Amniotic stem cell (primary cell): ENCODE results near the gene GYG1.
"Not testable (repeated sequence)": the region's sequence is repeated elsewhere in the genome, so short reads cannot be mapped to it uniquely, and the experiment has no call there.

Experiments
- DNase-seq: peaks from one replicate; lab custom pipeline; 2025; lab: John Stamatoyannopoulos, UW

The GYG1 gene

GRCh38 chr3:148987551-148987950, 3.8 kb upstream of the GYG1 start:
- DNase-seq, result not testable (repeated sequence)

GRCh38 chr3:148990236-148990635, 1.1 kb upstream of the GYG1 start:
- DNase-seq, result no peak

- no peak for DNase-seq
Measured at GRCh38 chr3:148992027-148992634, 791 bp downstream of the GYG1 start.

- no peak for DNase-seq
Measured at GRCh38 chr3:148992635-148993255, 1.4 kb downstream of the GYG1 start.

- no peak for DNase-seq
Measured at GRCh38 chr3:148997623-148998022, 6.3 kb downstream of the GYG1 start.

- DNase-seq, result no peak
Measured at GRCh38 chr3:148998297-148998696, 7.0 kb downstream of the GYG1 start.

- no peak for DNase-seq
Measured at GRCh38 chr3:148998715-148999423, 7.5 kb downstream of the GYG1 start.

GRCh38 chr3:148999806-149000205, 8.5 kb downstream of the GYG1 start:
- no peak for DNase-seq

GRCh38 chr3:149000206-149000745, 8.9 kb downstream of the GYG1 start:
- no peak for DNase-seq

GRCh38 chr3:149001727-149002126, 10.4 kb downstream of the GYG1 start:
- no peak for DNase-seq

- no peak for DNase-seq
Measured at GRCh38 chr3:149003653-149004305, 12.4 kb downstream of the GYG1 start.

- DNase-seq, result no peak
Measured at GRCh38 chr3:149004622-149005021, 13.3 kb downstream of the GYG1 start.

GRCh38 chr3:149005416-149005815, 14.1 kb downstream of the GYG1 start:
- DNase-seq, result no peak

GRCh38 chr3:149007567-149008257, 16.4 kb downstream of the GYG1 start:
- DNase-seq, result no peak

- DNase-seq, result no peak
Measured at GRCh38 chr3:149009732-149010131, 18.4 kb downstream of the GYG1 start.

GRCh38 chr3:149010504-149010951, 19.2 kb downstream of the GYG1 start:
- no peak for DNase-seq

GRCh38 chr3:149010966-149011365, 19.6 kb downstream of the GYG1 start:
- DNase-seq, result no peak

- DNase-seq, result no peak
Measured at GRCh38 chr3:149011676-149012075, 20.3 kb downstream of the GYG1 start.

- DNase-seq, result no peak
Measured at GRCh38 chr3:149013726-149014125, 22.4 kb downstream of the GYG1 start.

- DNase-seq, result no peak
Measured at GRCh38 chr3:149015393-149015792, 24.1 kb downstream of the GYG1 start.

- no peak for DNase-seq
Measured at GRCh38 chr3:149016242-149016641, 24.9 kb downstream of the GYG1 start.
